ENCODE measurements around the gene MRPL27.

DNA sequence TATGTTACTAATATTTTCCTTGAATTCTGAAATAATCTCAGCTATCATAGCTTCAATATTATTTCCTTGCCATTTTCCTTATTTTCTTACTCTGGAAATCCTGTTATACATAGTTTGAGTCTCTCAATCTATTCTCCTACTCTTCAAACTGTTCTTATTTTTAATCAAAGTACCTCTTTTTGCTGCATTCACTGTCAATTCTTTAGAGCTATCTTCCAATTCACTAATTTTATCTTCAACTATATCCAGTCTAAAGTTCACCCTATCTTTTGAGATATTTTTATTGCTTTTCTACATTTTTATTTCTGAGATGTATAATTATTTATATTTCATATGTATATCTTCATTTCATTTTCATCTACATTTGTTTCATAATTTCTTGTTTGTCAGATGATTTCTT is 34.3 kb downstream of the MRPL27 start:
- TF ChIP-seq POLR2AphosphoS5 (IDR thresholded peaks at IDR 0.05; ENCODE audit: low read depth), result no peak
- TF ChIP-seq, protein P1, sequence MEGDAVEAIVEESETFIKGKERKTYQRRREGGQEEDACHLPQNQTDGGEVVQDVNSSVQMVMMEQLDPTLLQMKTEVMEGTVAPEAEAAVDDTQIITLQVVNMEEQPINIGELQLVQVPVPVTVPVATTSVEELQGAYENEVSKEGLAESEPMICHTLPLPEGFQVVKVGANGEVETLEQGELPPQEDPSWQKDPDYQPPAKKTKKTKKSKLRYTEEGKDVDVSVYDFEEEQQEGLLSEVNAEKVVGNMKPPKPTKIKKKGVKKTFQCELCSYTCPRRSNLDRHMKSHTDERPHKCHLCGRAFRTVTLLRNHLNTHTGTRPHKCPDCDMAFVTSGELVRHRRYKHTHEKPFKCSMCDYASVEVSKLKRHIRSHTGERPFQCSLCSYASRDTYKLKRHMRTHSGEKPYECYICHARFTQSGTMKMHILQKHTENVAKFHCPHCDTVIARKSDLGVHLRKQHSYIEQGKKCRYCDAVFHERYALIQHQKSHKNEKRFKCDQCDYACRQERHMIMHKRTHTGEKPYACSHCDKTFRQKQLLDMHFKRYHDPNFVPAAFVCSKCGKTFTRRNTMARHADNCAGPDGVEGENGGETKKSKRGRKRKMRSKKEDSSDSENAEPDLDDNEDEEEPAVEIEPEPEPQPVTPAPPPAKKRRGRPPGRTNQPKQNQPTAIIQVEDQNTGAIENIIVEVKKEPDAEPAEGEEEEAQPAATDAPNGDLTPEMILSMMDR (IDR thresholded peaks at IDR 0.05; ENCODE audit: insufficient read depth, low read length), result no peak
- TF ChIP-seq GABPA (IDR thresholded peaks at IDR 0.05; ENCODE audit: low read depth), result no peak
- TF ChIP-seq, protein P2, sequence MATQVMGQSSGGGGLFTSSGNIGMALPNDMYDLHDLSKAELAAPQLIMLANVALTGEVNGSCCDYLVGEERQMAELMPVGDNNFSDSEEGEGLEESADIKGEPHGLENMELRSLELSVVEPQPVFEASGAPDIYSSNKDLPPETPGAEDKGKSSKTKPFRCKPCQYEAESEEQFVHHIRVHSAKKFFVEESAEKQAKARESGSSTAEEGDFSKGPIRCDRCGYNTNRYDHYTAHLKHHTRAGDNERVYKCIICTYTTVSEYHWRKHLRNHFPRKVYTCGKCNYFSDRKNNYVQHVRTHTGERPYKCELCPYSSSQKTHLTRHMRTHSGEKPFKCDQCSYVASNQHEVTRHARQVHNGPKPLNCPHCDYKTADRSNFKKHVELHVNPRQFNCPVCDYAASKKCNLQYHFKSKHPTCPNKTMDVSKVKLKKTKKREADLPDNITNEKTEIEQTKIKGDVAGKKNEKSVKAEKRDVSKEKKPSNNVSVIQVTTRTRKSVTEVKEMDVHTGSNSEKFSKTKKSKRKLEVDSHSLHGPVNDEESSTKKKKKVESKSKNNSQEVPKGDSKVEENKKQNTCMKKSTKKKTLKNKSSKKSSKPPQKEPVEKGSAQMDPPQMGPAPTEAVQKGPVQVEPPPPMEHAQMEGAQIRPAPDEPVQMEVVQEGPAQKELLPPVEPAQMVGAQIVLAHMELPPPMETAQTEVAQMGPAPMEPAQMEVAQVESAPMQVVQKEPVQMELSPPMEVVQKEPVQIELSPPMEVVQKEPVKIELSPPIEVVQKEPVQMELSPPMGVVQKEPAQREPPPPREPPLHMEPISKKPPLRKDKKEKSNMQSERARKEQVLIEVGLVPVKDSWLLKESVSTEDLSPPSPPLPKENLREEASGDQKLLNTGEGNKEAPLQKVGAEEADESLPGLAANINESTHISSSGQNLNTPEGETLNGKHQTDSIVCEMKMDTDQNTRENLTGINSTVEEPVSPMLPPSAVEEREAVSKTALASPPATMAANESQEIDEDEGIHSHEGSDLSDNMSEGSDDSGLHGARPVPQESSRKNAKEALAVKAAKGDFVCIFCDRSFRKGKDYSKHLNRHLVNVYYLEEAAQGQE (IDR thresholded peaks at IDR 0.05; ENCODE audit: insufficient replicate concordance, low read depth), result no peak
- TF ChIP-seq SPI1 (IDR thresholded peaks at IDR 0.05; ENCODE audit: borderline replicate concordance, low read depth), result no peak
